Stimulated activated CD8-positive, alpha-beta memory T cell treated with anti-CD3 and anti-CD28 coated beads, Interleukin-12 subunit alpha, Interleukin-12 subunit beta, amount 100 ng/mL, for 24 hours (primary cell): ENCODE results near the gene PACRG.

ENCODE experiments used
- DNase-seq: peaks from one replicate; pipeline ENCODE4 v3.0.0-alpha.2; 2020; ENCODE audit errors: extremely low read depth

PACRG gene

GRCh38 chr6:163136681-163137397 lies 409.1 kb downstream of the PACRG start:
- DNase-seq, result no peak

GRCh38 chr6:163137398-163137881 lies 409.7 kb downstream of the PACRG start:
- no peak for DNase-seq

- DNase-seq, result no peak
Measured at GRCh38 chr6:163146036-163146435, 418.3 kb downstream of the PACRG start.

GRCh38 chr6:163147994-163148393 lies 420.2 kb downstream of the PACRG start:
- DNase-seq, result no peak

- no peak for DNase-seq
Measured at GRCh38 chr6:163148451-163149278, 420.9 kb downstream of the PACRG start.

GRCh38 chr6:163149279-163149848 lies 421.6 kb downstream of the PACRG start:
- DNase-seq, result no peak

- no peak for DNase-seq
Measured at GRCh38 chr6:163151212-163151611, 423.4 kb downstream of the PACRG start.

GRCh38 chr6:163152701-163153100 lies 424.9 kb downstream of the PACRG start:
- DNase-seq, result no peak

GRCh38 chr6:163159110-163159509 lies 431.3 kb downstream of the PACRG start:
- DNase-seq, result no peak

GRCh38 chr6:163159689-163160088 lies 431.9 kb downstream of the PACRG start:
- DNase-seq, result no peak

- DNase-seq, result no peak
Measured at GRCh38 chr6:163162007-163162873, 434.5 kb downstream of the PACRG start.

GRCh38 chr6:163162874-163163213 lies 435.1 kb downstream of the PACRG start:
- no peak for DNase-seq

GRCh38 chr6:163164175-163164900 lies 436.6 kb downstream of the PACRG start:
- DNase-seq, result no peak

- no peak for DNase-seq
Measured at GRCh38 chr6:163165155-163165910, 437.6 kb downstream of the PACRG start.

GRCh38 chr6:163165922-163166321 lies 438.1 kb downstream of the PACRG start:
- no peak for DNase-seq

GRCh38 chr6:163166507-163166906 lies 438.7 kb downstream of the PACRG start:
- no peak for DNase-seq

GRCh38 chr6:163169521-163169920 lies 441.7 kb downstream of the PACRG start:
- DNase-seq, result no peak

- DNase-seq, result no peak
Measured at GRCh38 chr6:163170294-163170883, 442.6 kb downstream of the PACRG start.

GRCh38 chr6:163173741-163174140 lies 446.0 kb downstream of the PACRG start:
- no peak for DNase-seq

- no peak for DNase-seq
Measured at GRCh38 chr6:163175301-163175700, 447.5 kb downstream of the PACRG start.
